H1 (cell line): ENCODE results near the gene ZNF770. TPM values are rescaled to one million over a fixed set of nuclear protein-coding genes. Genes with fewer than 3 reads are reported as not detected.

Experiments used
- CTCF ChIA-PET: fragments of 300-600 bp; sonication (Branson Sonifier 250); formaldehyde crosslinking; loops from one replicate; lab custom pipeline; 2021; ENCODE audit not compliant: partially characterized antibody; lab: Charles Lee
- POLR2A ChIA-PET: fragments of 300-600 bp; sonication (Branson Sonifier 250); formaldehyde crosslinking; loops from one replicate; lab custom pipeline; 2021; ENCODE audit warnings: inconsistent platforms; ENCODE audit not compliant: partially characterized antibody; lab: Charles Lee
- DNase-seq, 2 experiments: peaks; one replicate each; pipeline versions ENCODE4 v3.0.0 to v3.0.0-alpha.2; 2010 to 2022; ENCODE audit warnings: low spot score in 2 of 2, low read depth in 1 of 2, mixed read lengths in 1 of 2
- FAIRE-seq: peaks from 2 replicates; lab custom pipeline; 2011; peaks lifted over from hg19 to GRCh38; lab: Jason Lieb, UNC
- H2AFZ ChIP-seq: 2 replicates; pipeline ENCODE4 v1.8.1; 2012; ENCODE audit warnings: low read length, inconsistent platforms
- H2AK5ac ChIP-seq: 2 replicates; pipeline ENCODE4 v1.6.1; 2013; ENCODE audit warnings: low read depth, low read length
- H2BK120ac ChIP-seq: replicated peaks from 2 replicates; pipeline ENCODE3; 2013; ENCODE audit warnings: low read depth, low read length, inconsistent platforms
- H2BK12ac ChIP-seq: 2 replicates; pipeline ENCODE4 v1.6.1; 2013; ENCODE audit warnings: low read depth, low read length
- H2BK15ac ChIP-seq: 2 replicates; pipeline ENCODE4 v1.6.1; 2013; ENCODE audit warnings: low read length
- H2BK20ac ChIP-seq: 2 replicates; pipeline ENCODE4 v1.6.1; 2013; ENCODE audit warnings: low read length
- H2BK5ac ChIP-seq: 2 replicates; pipeline ENCODE4 v1.6.1; 2013; ENCODE audit warnings: low read depth, low read length
- H3K14ac ChIP-seq: 2 replicates; pipeline ENCODE4 v1.6.1; 2013; ENCODE audit warnings: inconsistent platforms; ENCODE audit not compliant: insufficient read length
- H3K18ac ChIP-seq: 2 replicates; pipeline ENCODE4 v1.6.1; 2013; ENCODE audit warnings: low read length; ENCODE audit errors: extremely low read depth
- H3K23ac ChIP-seq: 2 replicates; pipeline ENCODE4 v1.6.1; 2013; ENCODE audit warnings: inconsistent platforms; ENCODE audit not compliant: insufficient read length
- H3K23me2 ChIP-seq: 2 replicates; pipeline ENCODE4 v1.6.1; 2013; ENCODE audit warnings: low read depth, low read length
- H3K27ac ChIP-seq: 2 replicates; pipeline ENCODE4 v1.6.1; 2011; ENCODE audit warnings: low read depth, low read length, inconsistent platforms
- H3K27me3 ChIP-seq, 4 experiments: replicated peaks in 1 of 4; 1 replicate in 1 of 4; 2 replicates in 3 of 4; pipeline versions ENCODE4 v1.6.1 to v1.8.1; 2011 to 2013; ENCODE audit warnings: low read length in 3 of 4, mild to moderate bottlenecking in 3 of 4, inconsistent platforms in 2 of 4, mixed read lengths in 2 of 4, moderate library complexity in 1 of 4; ENCODE audit not compliant: control insufficient read depth in 3 of 4, insufficient read depth in 3 of 4; ENCODE audit errors: extremely low read depth in 1 of 4
- H3K36me3 ChIP-seq, 4 experiments: 2 replicates each; pipeline versions ENCODE4 v1.6.1 to v1.8.1; 2011 to 2013; ENCODE audit warnings: mild to moderate bottlenecking in 4 of 4, low read length in 3 of 4, moderate library complexity in 2 of 4, control low read depth in 1 of 4, inconsistent platforms in 1 of 4; ENCODE audit not compliant: insufficient read depth in 4 of 4, control insufficient read depth in 2 of 4
- H3K4ac ChIP-seq: replicated peaks from 2 replicates; pipeline ENCODE3; 2013; ENCODE audit warnings: low read length, low read depth, mixed read lengths, inconsistent platforms; ENCODE audit not compliant: insufficient read length
- H3K4me1 ChIP-seq, 4 experiments: replicated peaks in 1 of 4; 1 replicate in 1 of 4; 2 replicates in 3 of 4; pipeline versions ENCODE4 v1.6.1 to v1.8.1; 2011 to 2013; ENCODE audit warnings: low read length in 3 of 4, inconsistent platforms in 2 of 4, mixed read lengths in 1 of 4; ENCODE audit not compliant: insufficient read depth in 4 of 4, control insufficient read depth in 3 of 4
- H3K4me2 ChIP-seq, 2 experiments: 2 replicates each; pipeline versions ENCODE4 v1.6.1 to v1.8.1; 2011 to 2013; ENCODE audit warnings: low read depth in 2 of 2, low read length in 2 of 2, control low read depth in 1 of 2, inconsistent platforms in 1 of 2, mild to moderate bottlenecking in 1 of 2; ENCODE audit not compliant: insufficient read depth in 1 of 2
- H3K4me3 ChIP-seq, 4 experiments: fragments of 200-600, 300-600 bp in 1 of 4; sonication (generic), shearing (Covaris generic), sonication (Bioruptor Twin) in 1 of 4; 2 replicates each; pipeline versions ENCODE4 v1.5.1 to v1.8.1; 2011 to 2016; ENCODE audit warnings: low read length in 4 of 4, low read depth in 3 of 4, control low read depth in 2 of 4, inconsistent platforms in 2 of 4, mild to moderate bottlenecking in 2 of 4, mixed read lengths in 1 of 4, moderate library complexity in 1 of 4; ENCODE audit not compliant: insufficient read depth in 2 of 4; ENCODE audit errors: extremely low read depth in 1 of 4
- H3K56ac ChIP-seq: replicated peaks from 2 replicates; pipeline ENCODE3; 2013; ENCODE audit warnings: low read depth, mild to moderate bottlenecking, mixed read lengths, low read length, inconsistent platforms; ENCODE audit not compliant: insufficient read length
- H3K79me1 ChIP-seq: 2 replicates; pipeline ENCODE4 v1.6.1; 2013; ENCODE audit warnings: low read depth, low read length, control low read depth
- H3K79me2 ChIP-seq, 2 experiments: 2 replicates each; pipeline versions ENCODE4 v1.6.1 to v1.8.1; 2012 to 2013; ENCODE audit warnings: low read length in 2 of 2, mild to moderate bottlenecking in 2 of 2, inconsistent platforms in 1 of 2; ENCODE audit not compliant: insufficient read depth in 2 of 2, control insufficient read depth in 1 of 2
- H3K9ac ChIP-seq, 4 experiments: replicated peaks in 1 of 4; 1 replicate in 1 of 4; 2 replicates in 3 of 4; pipeline versions ENCODE4 v1.6.1 to v1.8.1; 2011 to 2013; ENCODE audit warnings: low read depth in 3 of 4, low read length in 3 of 4, control low read depth in 2 of 4, mild to moderate bottlenecking in 2 of 4, moderate library complexity in 2 of 4, inconsistent platforms in 1 of 4; ENCODE audit errors: extremely low read depth in 1 of 4
- H3K9me3 ChIP-seq, 2 experiments: 2 replicates each; pipeline versions ENCODE4 v1.6.1 to v1.8.1; 2012 to 2013; ENCODE audit warnings: mild to moderate bottlenecking in 2 of 2, moderate library complexity in 2 of 2, control low read depth in 1 of 2, inconsistent platforms in 1 of 2, low read depth in 1 of 2, low read length in 1 of 2, mixed read lengths in 1 of 2; ENCODE audit not compliant: insufficient read depth in 2 of 2
- H4K20me1 ChIP-seq, 2 experiments: replicated peaks in 1 of 2; 2 replicates each; pipeline versions ENCODE3 to v1.8.1; 2011 to 2013; ENCODE audit warnings: inconsistent platforms in 2 of 2, low read length in 2 of 2, mild to moderate bottlenecking in 1 of 2; ENCODE audit not compliant: insufficient read depth in 2 of 2, control insufficient read depth in 1 of 2
- H4K5ac ChIP-seq: 2 replicates; pipeline ENCODE4 v1.6.1; 2013; ENCODE audit warnings: low read length, low read depth, mixed read lengths, inconsistent platforms; ENCODE audit not compliant: insufficient read length
- H4K8ac ChIP-seq: 2 replicates; pipeline ENCODE4 v1.8.0; 2013; ENCODE audit warnings: mild to moderate bottlenecking, moderate library complexity, low read length, inconsistent platforms; ENCODE audit not compliant: insufficient read depth; ENCODE audit errors: extremely low read depth
- H4K91ac ChIP-seq: replicated peaks from 2 replicates; pipeline ENCODE3; 2013; ENCODE audit warnings: low read length, mixed read lengths, inconsistent platforms; ENCODE audit not compliant: insufficient read length
- KDM1A ChIP-seq: fragments of 200-600, 300-600 bp; sonication (generic); IDR thresholded peaks from 2 replicates; pipeline ENCODE4 v1.7.1; 2016; ENCODE audit warnings: mild to moderate bottlenecking, low read length, borderline replicate concordance
- KDM4A ChIP-seq: IDR thresholded peaks from one replicate; pipeline ENCODE4 v1.7.1; 2012; ENCODE audit warnings: low read depth, mild to moderate bottlenecking, moderate library complexity, low read length, inconsistent platforms; ENCODE audit not compliant: severe bottlenecking
- TEAD4 ChIP-seq: IDR thresholded peaks from 2 replicates; pipeline ENCODE4 v1.6.1; 2012; ENCODE audit warnings: low read depth, low read length, inconsistent platforms, mixed read lengths
- WGBS, 2 experiments: shearing (Covaris generic) in 1 of 2; methylation state at CpG; one replicate each; pipeline versions ENCODE4 v1.1.6 to v1.1.7; 2013 to 2015; ENCODE audit warnings: low lambda C conversion rate in 2 of 2, mixed read lengths in 2 of 2, inconsistent platforms in 1 of 2, low coverage in 1 of 2, missing lambda C conversion rate in 1 of 2; ENCODE audit not compliant: insufficient replicate concordance in 2 of 2, insufficient coverage in 1 of 2, insufficient read length in 1 of 2; ENCODE audit errors: extremely low coverage in 1 of 2, missing lambda C conversion rate in 1 of 2; 5-methylcytosine and 5-hydroxymethylcytosine counted together
- polyA plus RNA-seq, 7 experiments: library from polyadenylated mRNA; depleted of rRNA in 3 of 7; stranded (reverse) in 5 of 7; unstranded in 2 of 7; fragments of >200 nt in 5 of 7; fragments of 200-250 nt in 2 of 7; gene quantifications; 1 replicate in 5 of 7; 2 replicates in 1 of 7; 4 replicates in 1 of 7; pipeline versions ENCODE4 v1.2.1 to v1.2.3, GENCODE V29; 2011 to 2013; ENCODE audit warnings: missing spikeins in 2 of 7, mixed read lengths in 2 of 7
- total RNA-seq: library from RNA; stranded (reverse); fragmentation: NEBNext Ultra II Directional; extraction: Animal tissue kit (Norgen Biotek cat#: 25700); gene quantifications from 2 replicates; pipeline ENCODE4 v1.2.1, GENCODE V29; 2021

ZNF770 gene
- total and polyA plus RNA-seq, 2 of the 8 experiments (the other 6 are each of a cell fraction or from before 2014, with no cell fraction given) = 24.8 to 143 TPM

DNA sequence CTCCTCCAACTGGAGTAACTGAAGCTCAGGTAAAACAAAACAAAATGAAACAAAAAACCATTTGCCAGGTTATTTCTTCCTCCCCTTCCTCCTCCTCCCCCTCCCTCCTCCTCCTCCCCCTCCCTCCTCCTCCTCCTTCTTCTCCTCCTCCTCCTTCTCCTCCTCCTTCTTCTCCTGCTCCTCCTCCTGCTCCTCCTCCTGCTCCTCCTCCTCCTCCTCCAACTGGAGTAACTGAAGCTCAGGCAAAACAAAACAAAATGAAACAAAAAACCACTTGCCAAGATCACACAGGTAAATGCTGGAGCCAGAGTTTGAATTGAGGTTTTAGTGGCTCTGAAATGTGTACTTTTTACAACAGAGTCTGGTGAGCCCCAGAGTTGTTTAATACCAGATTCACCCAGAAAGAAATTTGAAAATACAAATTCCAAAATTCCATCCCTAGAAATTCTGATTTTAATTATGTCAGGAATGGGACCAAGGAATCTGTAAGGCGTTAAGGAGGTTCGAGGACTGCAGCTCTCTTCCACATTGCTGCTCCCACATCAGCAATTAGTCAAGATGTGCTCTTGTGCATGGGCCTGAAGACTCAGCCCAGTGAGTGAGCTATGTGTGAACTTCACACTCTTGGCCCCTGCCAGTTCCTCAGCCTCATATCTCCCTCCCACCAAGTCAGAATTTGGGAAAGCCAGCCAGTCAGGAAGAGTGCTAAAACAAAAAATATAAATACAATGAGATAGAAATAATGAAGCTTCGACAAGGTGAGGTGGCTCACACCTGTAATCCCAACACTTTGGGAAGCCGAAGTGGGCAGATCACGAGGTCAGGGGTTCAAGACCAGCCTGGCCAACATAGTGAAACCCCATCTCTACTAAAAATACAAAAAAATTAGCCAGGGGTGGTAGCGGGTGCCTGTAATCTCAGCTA is 31.6 kb upstream of the ZNF770 start:
- peak; percentile 47 to 54 for DNase-seq
- peak overlapping the region; percentile 100 for H2BK20ac ChIP-seq
- H3K4me2 ChIP-seq = peak overlapping the region; percentile 51 to 55; a peak in 3 of 4 replicates
- H3K4me1 ChIP-seq = peaks cover 5 to 10% (median 8%) of the 10 kb centered on the region in 4 experiments; a peak in 5 of 7 replicates
- H4K91ac ChIP-seq = peak overlapping the region; percentile 67
- H3K4me3 ChIP-seq = peak overlapping the region in 1 of 4 experiments; percentile 34; a peak in 1 of 8 replicates
- peak; percentile 13 for FAIRE-seq
- H2AFZ ChIP-seq = no peak overlapping the region
- no peaks in the 10 kb centered on the region for H3K36me3 ChIP-seq
- H2AK5ac ChIP-seq = peak overlapping the region; percentile 76; the same call in 1 of the 2 replicates
- peak overlapping the region; percentile 63 for H3K56ac ChIP-seq
- no peak overlapping the region for H3K23ac ChIP-seq
- ChIA-PET POLR2A (interaction anchor here (0.7 to 3.2 kb wide), 11 partner anchors 17 to 528 kb away, joined by 3 to 20 read pairs (median 5); partner anchors contain the start of genes AQR and ZNF770), CTCF (interaction anchor here (0.6 to 3.5 kb wide), 24 partner anchors 8 to 1261 kb away, joined by 3 to 17 read pairs (median 4); partner anchors contain the start of gene ZNF770)
- H4K20me1 ChIP-seq = no peaks in the 10 kb centered on the region
- peak overlapping the region; percentile 61 for H3K4ac ChIP-seq
- H2BK120ac ChIP-seq = peak overlapping the region; percentile 72
- no peaks in the 10 kb centered on the region for H3K23me2 ChIP-seq
- H3K9ac ChIP-seq = no peak overlapping the region
- H3K79me2 ChIP-seq = no peaks in the 10 kb centered on the region
- H2BK12ac ChIP-seq = peak overlapping the region; percentile 98
- H3K9me3 ChIP-seq = no peaks in the 10 kb centered on the region
- H2BK5ac ChIP-seq = peak overlapping the region; percentile 93; the same call in 1 of the 2 replicates
- peak overlapping the region; percentile 99 for H3K18ac ChIP-seq
- 24% methylated on average over 6 of the region's 6 CpGs; no CpG with 5 or more reads in 1 of the 2 experiments for whole genome bisulfite sequencing, 2 experiments
- peak overlapping the region; percentile 80 for H3K27ac ChIP-seq
- peak overlapping the region; percentile 20; the same call in 1 of the 2 replicates for H2BK15ac ChIP-seq
- peak; percentile 82; the same call in 1 of the 2 replicates for TF ChIP-seq KDM1A
- peak; percentile 4 for TF ChIP-seq KDM4A
- no peak for TF ChIP-seq TEAD4
- no peak overlapping the region for H3K14ac ChIP-seq
- H4K5ac ChIP-seq = peak overlapping the region; percentile 88
- peak overlapping the region; percentile 97; the same call in 1 of the 2 replicates for H4K8ac ChIP-seq
- no peaks in the 10 kb centered on the region for H3K79me1 ChIP-seq
- no peaks in the 10 kb centered on the region for H3K27me3 ChIP-seq
